Gastroesophageal sphincter (tissue), 4 donors: ENCODE results near the gene TMEM225B. TPM values are rescaled to one million over a fixed set of nuclear protein-coding genes. Genes with fewer than 3 reads are reported as not detected.

Experiments
- ATAC-seq: fragments of 150-250 bp; one replicate; pipeline ENCODE4 v1.9.1; 2016; ENCODE audit warnings: mild to moderate bottlenecking, moderate library complexity
- H3K27ac ChIP-seq, 4 donors: fragments of 200-600 bp; sonication (generic) in 3 of 4; 1 replicate in 3 of 4; 2 replicates in 1 of 4; pipeline ENCODE4 v1.5.1; 2016 to 2019
- H3K27me3 ChIP-seq: fragments of 200-600 bp; sonication (generic); one replicate; pipeline ENCODE4 v1.5.1; 2019
- H3K36me3 ChIP-seq, 2 donors: fragments of 200-600 bp; sonication (generic); one replicate each; pipeline ENCODE4 v1.5.1; 2019; ENCODE audit warnings: control low read depth in 1 of 2
- H3K4me1 ChIP-seq, 3 donors: fragments of 200-600 bp; sonication (generic); 1 replicate in 2 of 3; 2 replicates in 1 of 3; pipeline ENCODE4 v1.5.1; 2016 to 2019; ENCODE audit warnings: control low read depth in 2 of 3
- H3K4me3 ChIP-seq, 2 donors: fragments of 200-600 bp; sonication (generic); one replicate each; pipeline ENCODE4 v1.5.1; 2019; ENCODE audit warnings: mild to moderate bottlenecking in 1 of 2, moderate library complexity in 1 of 2
- H3K9me3 ChIP-seq, 3 donors: fragments of 200-600 bp; sonication (generic); one replicate each; pipeline ENCODE4 v1.5.1; 2017 to 2019; ENCODE audit warnings: control low read depth in 2 of 3
- EP300 ChIP-seq: sonication (generic); formaldehyde crosslinking; IDR thresholded peaks from one replicate; pipeline ENCODE4 v1.6.1; 2017; ENCODE audit warnings: antibody characterized with exemption, mild to moderate bottlenecking
- POLR2A ChIP-seq, 2 donors: fragments of 450-650 bp; IDR thresholded peaks; one replicate each; pipeline ENCODE4 v1.6.1; 2017; ENCODE audit warnings: antibody characterized with exemption in 2 of 2, mild to moderate bottlenecking in 2 of 2, moderate library complexity in 1 of 2
- POLR2AphosphoS5 ChIP-seq: sonication (generic); formaldehyde crosslinking; IDR thresholded peaks from one replicate; pipeline ENCODE4 v1.6.1; 2017; ENCODE audit warnings: antibody characterized with exemption
- WGBS, 2 donors: methylation state at CpG; one replicate each; pipeline ENCODE4 v1.1.5; 2018; ENCODE audit warnings: low coverage in 1 of 2; 5-methylcytosine and 5-hydroxymethylcytosine counted together
- total RNA-seq, 4 donors: library from RNA; depleted of rRNA; stranded (reverse); fragments of >200 nt; gene quantifications; one replicate each; pipeline ENCODE4 v1.1.0, GENCODE V29; 2016
- TF ChIP-seq, protein P1 (sequence below), 4 experiments: fragments of 200-600 bp in 2 of 4; fragments of 450-650 bp in 2 of 4; sonication (generic) in 1 of 4; IDR thresholded peaks; one replicate each; pipeline ENCODE4 v1.5.1; 2017 to 2019; ENCODE audit warnings: antibody characterized with exemption in 4 of 4, mild to moderate bottlenecking in 2 of 4, moderate library complexity in 2 of 4

Gene TMEM225B
- total RNA-seq, 4 donors from 2014 or later = 1.6 to 2.2 TPM; not detected in 2

GRCh38 chr7:99623702-99624447 lies 25.8 kb downstream of the TMEM225B start:
- 96% methylated on average over 8 of the region's 9 CpGs; no CpG with 5 or more reads in 1 of the 2 donors for WGBS, 2 donors
- TF ChIP-seq EP300 = no peak
- no peak for TF ChIP-seq POLR2AphosphoS5
- TF ChIP-seq, protein P1, sequence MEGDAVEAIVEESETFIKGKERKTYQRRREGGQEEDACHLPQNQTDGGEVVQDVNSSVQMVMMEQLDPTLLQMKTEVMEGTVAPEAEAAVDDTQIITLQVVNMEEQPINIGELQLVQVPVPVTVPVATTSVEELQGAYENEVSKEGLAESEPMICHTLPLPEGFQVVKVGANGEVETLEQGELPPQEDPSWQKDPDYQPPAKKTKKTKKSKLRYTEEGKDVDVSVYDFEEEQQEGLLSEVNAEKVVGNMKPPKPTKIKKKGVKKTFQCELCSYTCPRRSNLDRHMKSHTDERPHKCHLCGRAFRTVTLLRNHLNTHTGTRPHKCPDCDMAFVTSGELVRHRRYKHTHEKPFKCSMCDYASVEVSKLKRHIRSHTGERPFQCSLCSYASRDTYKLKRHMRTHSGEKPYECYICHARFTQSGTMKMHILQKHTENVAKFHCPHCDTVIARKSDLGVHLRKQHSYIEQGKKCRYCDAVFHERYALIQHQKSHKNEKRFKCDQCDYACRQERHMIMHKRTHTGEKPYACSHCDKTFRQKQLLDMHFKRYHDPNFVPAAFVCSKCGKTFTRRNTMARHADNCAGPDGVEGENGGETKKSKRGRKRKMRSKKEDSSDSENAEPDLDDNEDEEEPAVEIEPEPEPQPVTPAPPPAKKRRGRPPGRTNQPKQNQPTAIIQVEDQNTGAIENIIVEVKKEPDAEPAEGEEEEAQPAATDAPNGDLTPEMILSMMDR (IDR thresholded peaks at IDR 0.05) = no peak
- TF ChIP-seq POLR2A (IDR thresholded peaks at IDR 0.05) = no peak
- Histone ChIP-seq H3K9me3 (no peaks in the 10 kb centered on the region), H3K27ac (no peak overlapping the region), H3K27me3 (no peaks in the 10 kb centered on the region), H3K4me1 (peaks cover 0 to under 1% (median 0%) of the 10 kb centered on the region in 3 donors), H3K36me3 (peaks cover 0 to 100% of the 10 kb centered on the region in 2 donors), H3K4me3 (no peak overlapping the region)
- no peak for ATAC-seq

GRCh38 chr7:99624484-99624883 lies 26.4 kb downstream of the TMEM225B start:
- ATAC-seq = no peak
- Histone ChIP-seq H3K36me3 (peaks cover 0 to 100% of the 10 kb centered on the region in 2 donors), H3K9me3 (no peaks in the 10 kb centered on the region), H3K4me3 (no peak overlapping the region), H3K4me1 (no peaks in the 10 kb centered on the region), H3K27ac (no peak overlapping the region), H3K27me3 (no peaks in the 10 kb centered on the region)
- WGBS, 2 donors = 89 to 100% methylated on average over 5 to 13 of the region's 16 CpGs
- TF ChIP-seq POLR2AphosphoS5 (no peak), POLR2A (IDR thresholded peaks at IDR 0.05) (no peak), EP300 (no peak)
- TF ChIP-seq, protein P1 (IDR thresholded peaks at IDR 0.05) = no peak

DNA sequence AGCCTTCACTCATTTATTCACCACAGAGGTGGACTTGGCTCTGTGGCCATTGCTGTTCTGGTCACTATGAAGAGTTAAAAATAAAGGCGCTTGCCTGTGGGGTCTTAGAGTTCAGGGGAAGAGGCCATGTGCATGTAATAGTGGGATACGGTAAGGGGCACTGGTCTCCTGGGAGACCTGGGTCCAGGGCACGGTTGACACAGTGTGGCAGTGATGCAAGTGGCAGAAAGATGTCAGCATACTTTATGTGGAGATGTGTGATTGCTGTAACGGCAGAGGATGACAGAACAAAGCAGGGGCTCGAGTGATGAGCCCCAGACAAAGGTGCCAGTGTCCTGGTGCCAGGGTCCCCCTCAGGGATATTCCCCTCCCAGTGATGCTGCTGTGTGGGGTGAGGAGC lies 27.3 kb downstream of the TMEM225B start:
- 78 to 80% methylated on average over 2 to 5 of the region's 5 CpGs for WGBS, 2 donors
- Histone ChIP-seq H3K36me3 (peaks cover 0 to 100% of the 10 kb centered on the region in 2 donors), H3K4me1 (no peaks in the 10 kb centered on the region), H3K4me3 (no peak overlapping the region), H3K27me3 (no peaks in the 10 kb centered on the region), H3K9me3 (no peaks in the 10 kb centered on the region), H3K27ac (no peak overlapping the region)
- TF ChIP-seq EP300 = no peak
- no peak for TF ChIP-seq POLR2A (IDR thresholded peaks at IDR 0.05)
- TF ChIP-seq POLR2AphosphoS5 = no peak
- TF ChIP-seq, protein P1 (IDR thresholded peaks at IDR 0.05) = no peak
- no peak for ATAC-seq

DNA sequence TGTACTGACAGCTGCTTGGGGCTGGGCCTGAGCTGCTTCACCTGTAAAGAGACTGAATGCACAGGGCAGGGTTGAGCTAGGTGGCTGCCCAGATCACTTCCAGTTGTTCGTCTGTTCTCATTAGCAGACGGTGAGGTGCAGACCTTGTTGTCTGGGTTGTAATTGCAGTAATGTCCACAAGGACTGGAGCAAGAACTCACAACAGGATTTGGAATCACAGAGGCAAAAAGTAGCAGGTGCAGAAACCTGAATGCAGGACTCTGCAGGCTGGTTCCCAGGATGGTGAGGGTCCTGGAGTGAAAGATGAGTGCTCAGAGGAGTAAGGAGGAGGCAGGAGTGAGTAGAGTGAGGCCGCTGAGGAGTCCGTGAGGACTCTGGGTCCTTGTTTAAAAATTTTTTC lies 27.9 kb downstream of the TMEM225B start:
- Histone ChIP-seq H3K36me3 (peaks cover 0 to 100% of the 10 kb centered on the region in 2 donors), H3K9me3 (no peaks in the 10 kb centered on the region)
- 86 to 96% methylated on average over 2 of the region's 4 CpGs for WGBS, 2 donors

More for the DNA sequence above, 27.9 kb downstream of the TMEM225B start:
- TF ChIP-seq POLR2AphosphoS5 (no peak), EP300 (no peak), POLR2A (IDR thresholded peaks at IDR 0.05) (no peak)
- TF ChIP-seq, protein P1 (IDR thresholded peaks at IDR 0.05) = no peak
- Histone ChIP-seq H3K4me1 (no peaks in the 10 kb centered on the region), H3K27me3 (no peaks in the 10 kb centered on the region), H3K4me3 (no peak overlapping the region), H3K27ac (no peak overlapping the region)
- no peak for ATAC-seq
